WTC11 (cell line): ENCODE measurements around the gene MMP21.

Experiments used
- ELF4 ChIP-seq: sonication (generic); formaldehyde crosslinking; IDR thresholded peaks from 2 replicates; pipeline ENCODE4 v1.8.1; 2022; ENCODE audit warnings: low read depth, mild to moderate bottlenecking, moderate library complexity, missing genetic modification reagents
- ETV6 ChIP-seq: sonication (generic); formaldehyde crosslinking; IDR thresholded peaks from 2 replicates; pipeline ENCODE4 v1.8.1; 2022; ENCODE audit warnings: mild to moderate bottlenecking, missing genetic modification reagents
- FOXJ3 ChIP-seq: sonication (generic); formaldehyde crosslinking; IDR thresholded peaks from 2 replicates; pipeline ENCODE4 v1.9.0; 2021; ENCODE audit warnings: missing genetic modification reagents, mild to moderate bottlenecking, borderline replicate concordance
- USF2 ChIP-seq: sonication (generic); formaldehyde crosslinking; IDR thresholded peaks from 2 replicates; pipeline ENCODE4 v1.8.1; 2023; ENCODE audit warnings: mild to moderate bottlenecking, missing genetic modification reagents, moderate library complexity

DNA sequence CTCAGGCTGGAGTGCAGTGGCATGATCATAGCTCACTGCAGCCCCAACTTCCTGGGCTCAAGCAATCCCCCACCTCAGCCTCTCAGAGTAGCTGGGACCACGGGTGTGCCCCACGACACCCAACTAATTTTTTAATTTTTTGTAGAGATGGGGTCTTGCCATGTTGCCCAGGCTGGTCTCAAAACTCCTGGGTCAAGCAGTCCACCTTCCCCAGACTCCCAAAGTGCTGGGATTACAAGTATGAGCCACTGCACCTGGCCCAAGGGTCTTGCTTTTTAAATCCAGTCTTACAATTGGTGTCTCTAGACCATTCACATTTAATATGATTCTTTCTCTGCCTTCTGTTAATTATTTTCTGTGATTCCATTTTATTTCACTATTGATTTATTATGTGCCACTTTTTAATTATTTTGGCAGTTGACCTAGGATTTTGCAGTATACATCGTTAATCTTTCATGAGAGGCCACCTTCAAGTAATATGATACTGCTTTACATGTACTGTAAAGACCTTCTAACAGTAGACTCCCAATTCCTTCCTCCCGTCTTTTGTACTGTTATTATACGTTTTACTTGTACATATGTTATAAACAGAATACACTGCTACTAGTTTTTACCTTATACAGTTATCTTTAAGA, 18.7 kb downstream of the MMP21 start:
- no peak for TF ChIP-seq FOXJ3 (CRISPR knock-in tag)
- no peak for TF ChIP-seq USF2 (CRISPR knock-in tag)
- TF ChIP-seq ETV6 (CRISPR knock-in tag): no peak
- no peak for TF ChIP-seq ELF4 (CRISPR knock-in tag)
